ENCODE results near the gene NPHS1.

GRCh38 chr19:35776102-35776788 is 76.1 kb downstream of the NPHS1 start:
- TF ChIP-seq ZNF23 (tag by site-specific recombination; IDR thresholded peaks at IDR 0.05; ENCODE audit: borderline replicate concordance) (no peak), REST (tag by site-specific recombination; IDR thresholded peaks at IDR 0.05) (no peak), CTCF (tag by site-specific recombination; IDR thresholded peaks at IDR 0.05) (no peak), ZNF521 (tag by site-specific recombination; IDR thresholded peaks at IDR 0.05) (no peak), ZNF292 (tag by site-specific recombination; IDR thresholded peaks at IDR 0.05; ENCODE audit: borderline replicate concordance, low read depth) (no peak), ZNF274 (IDR thresholded peaks at IDR 0.05; ENCODE audit: low read length) (no peak), ZNF274 (tag by site-specific recombination; IDR thresholded peaks at IDR 0.05; ENCODE audit: borderline replicate concordance) (no peak)

Data from HEK293 (cell line).